Caki2 (cell line): Measurements from ENCODE around the gene CTCF. TPM values are rescaled to one million over a fixed set of nuclear protein-coding genes. Genes with fewer than 3 reads are reported as not detected.

Experiments
- DNase-seq: peaks from one replicate; pipeline ENCODE4 v3.0.0-alpha.2; 2015; ENCODE audit warnings: low read depth
- in situ Hi-C: cut with HindIII; loops from 2 replicates; pipeline ENCODE4 v1.10.0; 2016; ENCODE audit warnings: low sequenced_read_pairs, low pct_unique_long_range_greater_than_20kb, mixed read lengths
- total RNA-seq: library from RNA; depleted of rRNA; stranded (reverse); fragments of >200 nt; shearing (Covaris generic); gene quantifications from 2 replicates; pipeline ENCODE4 v1.2.3, GENCODE V29; 2014; ENCODE audit warnings: low replicate concordance

The CTCF gene
- total RNA-seq, 1 experiment from 2014 or later, result 32.1 TPM

GRCh38 chr16:67565470-67566100 lies 3.3 kb downstream of the CTCF start:
- in situ Hi-C loops, result no loop called here
- no peak for DNase-seq

DNA sequence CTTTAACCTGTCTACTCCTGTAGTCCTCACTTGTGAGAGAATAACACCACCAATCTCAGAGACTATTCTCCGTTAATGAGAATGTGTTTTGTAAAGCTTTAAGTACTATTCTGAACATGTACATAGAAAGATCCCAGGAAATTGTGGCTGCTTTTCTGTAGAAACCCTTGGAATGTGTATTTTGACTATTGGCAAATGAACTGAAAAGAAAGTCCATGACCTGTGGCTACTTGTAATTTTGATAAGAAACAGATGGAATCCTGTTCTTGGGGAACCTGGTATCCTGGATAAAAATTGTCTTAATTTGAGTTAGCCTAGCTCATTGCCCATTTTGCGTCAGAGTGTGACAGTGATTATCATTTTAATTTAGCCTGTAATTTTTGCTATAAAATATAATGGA lies 9.1 kb downstream of the CTCF start:
- in situ Hi-C loops, result no loop called here
- DNase-seq, result no peak

DNA sequence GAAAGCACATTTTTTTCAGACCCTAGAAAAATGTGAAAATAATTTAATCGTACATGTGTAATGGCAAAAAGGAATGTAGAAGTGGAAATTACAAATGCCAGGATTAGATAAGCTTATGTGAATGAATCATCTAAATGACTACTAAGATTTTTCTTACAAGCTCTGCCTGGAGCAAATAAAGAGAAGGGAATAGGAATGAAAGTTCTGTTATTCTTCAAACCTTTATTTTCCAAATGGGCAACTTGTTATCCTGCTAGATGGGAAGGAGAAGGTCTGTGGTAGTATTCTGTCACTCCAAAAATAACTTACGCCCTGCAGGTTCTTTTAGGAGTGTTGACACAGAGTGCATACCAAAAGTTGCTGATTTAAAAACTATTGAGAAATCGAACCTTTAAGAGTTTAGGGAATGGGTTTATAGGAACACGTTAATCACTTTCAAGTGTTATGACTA lies 9.7 kb downstream of the CTCF start:
- in situ Hi-C loops, result no loop called here
- DNase-seq, result no peak

- in situ Hi-C loops, result no loop called here
- DNase-seq, result no peak
These were observed 17.4 kb downstream of the CTCF start for GRCh38 chr16:67579686-67580085.

GRCh38 chr16:67580202-67580601 lies 17.9 kb downstream of the CTCF start:
- no peak for DNase-seq
- in situ Hi-C loops, result no loop called here

DNA sequence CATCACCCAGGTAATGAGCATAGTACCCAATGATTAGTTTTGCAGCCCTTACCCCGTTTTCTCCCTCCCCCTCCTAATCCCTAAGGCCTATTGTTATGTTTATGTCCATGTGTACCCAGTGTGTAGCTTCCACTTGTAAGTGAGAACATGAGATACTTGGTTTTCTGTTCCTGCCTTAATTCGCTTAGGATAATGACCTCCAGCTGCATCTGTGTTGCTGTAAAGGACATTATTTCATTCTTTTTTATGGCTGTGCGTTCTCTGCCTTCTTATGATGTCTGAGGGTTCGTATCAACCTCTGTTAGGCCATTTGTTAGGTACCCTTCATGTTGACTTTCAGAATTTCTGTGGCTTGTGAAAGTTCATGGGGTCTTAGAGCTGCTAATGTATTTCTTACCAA lies 31.0 kb downstream of the CTCF start:
- in situ Hi-C loops, result no loop called here
- no peak for DNase-seq

DNA sequence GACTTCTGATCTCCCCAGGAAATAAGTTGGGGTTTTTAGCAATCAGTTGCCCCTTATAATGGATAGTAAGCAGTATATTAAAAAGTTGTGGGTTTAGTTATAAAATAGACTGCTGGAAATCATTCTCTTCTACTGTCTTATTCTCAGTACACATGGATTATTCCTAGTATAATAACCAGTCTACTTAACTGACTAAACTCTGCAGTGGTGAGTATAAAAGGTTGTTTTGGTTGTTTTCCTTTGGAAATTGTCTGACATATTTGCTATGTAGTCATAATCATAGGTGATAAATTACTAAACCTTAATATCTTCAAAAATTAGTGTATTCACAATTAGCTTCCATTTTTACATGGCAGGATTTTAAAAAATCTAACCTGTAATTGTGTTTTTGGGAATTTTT lies 31.4 kb downstream of the CTCF start:
- in situ Hi-C loops, result no loop called here

GRCh38 chr16:67594256-67594915 lies 32.1 kb downstream of the CTCF start:
- DNase-seq, result no peak
- in situ Hi-C loops, result no loop called here

More for the DNA sequence above, 31.4 kb downstream of the CTCF start:
- DNase-seq, result no peak

DNA sequence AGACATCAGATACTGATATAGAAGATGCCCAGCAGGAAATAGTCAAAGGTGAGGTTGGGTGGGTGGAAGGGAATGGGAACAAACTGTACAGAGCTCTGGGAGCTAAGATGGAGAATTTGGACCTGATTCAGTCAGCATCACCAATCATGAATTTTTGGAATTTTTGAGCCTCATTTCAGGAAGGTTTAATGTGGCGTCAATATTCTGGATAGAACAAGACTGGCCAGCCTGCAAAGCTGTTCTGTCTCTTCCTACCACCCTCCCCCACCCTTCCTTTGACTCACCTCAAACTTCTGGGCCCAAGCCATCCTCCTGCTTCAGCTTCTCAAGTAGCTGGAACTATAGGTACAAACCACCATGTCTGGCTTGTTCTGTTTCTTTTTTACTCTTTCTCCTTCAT lies 32.6 kb downstream of the CTCF start:
- no peak for DNase-seq

DNA sequence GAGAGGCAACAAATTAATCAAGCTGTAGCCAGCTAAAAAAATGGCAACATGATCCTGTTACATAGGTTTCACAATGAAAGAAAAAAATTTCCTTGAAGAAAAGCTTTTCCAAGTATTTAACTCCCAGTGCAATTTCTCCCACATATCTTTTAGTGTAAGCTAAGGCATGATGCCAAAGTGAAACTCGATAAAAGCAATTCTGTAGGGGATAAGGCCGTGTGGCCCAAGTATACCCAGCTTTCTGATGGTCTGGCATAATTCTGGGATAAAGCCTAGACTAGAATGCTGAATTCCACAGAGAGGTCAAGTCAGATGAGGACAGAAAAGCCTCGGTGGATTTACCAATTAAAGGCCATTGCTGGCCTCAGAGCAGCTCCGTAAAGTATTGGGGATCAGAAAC lies 36.2 kb downstream of the CTCF start:
- in situ Hi-C loops, result no loop called here
- DNase-seq, result no peak

More for the DNA sequence above, 32.6 kb downstream of the CTCF start:
- in situ Hi-C loops, result no loop called here

DNA sequence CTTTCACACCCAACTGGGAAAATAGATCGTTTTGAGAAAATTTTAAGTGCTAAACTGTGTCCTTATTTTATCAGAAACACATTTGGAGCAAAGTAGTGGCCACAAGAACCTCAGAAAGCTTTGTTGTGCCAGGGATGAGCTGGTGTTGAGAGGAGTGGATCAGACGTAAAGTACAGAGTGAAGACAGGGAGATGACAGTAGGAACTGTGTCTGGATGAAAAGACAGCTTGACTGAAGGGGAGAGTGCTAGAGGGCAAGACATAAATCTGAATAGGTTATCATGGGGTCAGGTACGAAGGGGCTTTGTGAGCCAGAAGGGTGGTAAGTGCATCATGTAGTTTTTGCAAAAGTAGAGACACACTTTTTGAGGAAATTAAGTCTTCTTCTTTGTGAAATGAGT lies 43.3 kb downstream of the CTCF start:
- in situ Hi-C loops, result no loop called here
- no peak for DNase-seq

- DNase-seq, result no peak
- in situ Hi-C loops, result no loop called here
These were observed 44.3 kb downstream of the CTCF start for GRCh38 chr16:67606632-67607031.

DNA sequence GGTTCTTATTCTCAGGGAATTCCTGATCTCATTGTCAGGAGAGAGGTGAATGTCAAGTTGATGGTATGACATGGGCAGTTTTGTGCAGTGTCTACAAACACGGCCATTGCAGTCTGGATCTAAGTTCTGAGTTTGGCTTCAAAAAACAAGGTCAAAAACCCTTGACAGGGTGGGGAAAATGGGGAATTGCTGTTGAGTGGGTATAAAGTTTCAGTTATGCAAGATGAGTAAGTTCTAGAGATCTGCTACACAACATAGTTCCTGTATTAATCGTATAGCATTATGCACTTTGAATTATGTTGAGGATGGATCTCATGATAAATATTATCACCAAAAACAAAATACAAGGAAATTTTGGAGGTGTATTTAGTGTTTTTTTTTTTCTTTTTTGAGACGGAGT lies 46.0 kb downstream of the CTCF start:
- in situ Hi-C loops, result no loop called here

GRCh38 chr16:67613808-67614207 lies 51.5 kb downstream of the CTCF start:
- in situ Hi-C loops, result no loop called here
- no peak for DNase-seq

More for the DNA sequence above, 46.0 kb downstream of the CTCF start:
- DNase-seq, result no peak

GRCh38 chr16:67628216-67628615 lies 65.9 kb downstream of the CTCF start:
- DNase-seq, result no peak
- in situ Hi-C loops, result no loop called here

GRCh38 chr16:67632415-67633172 lies 70.3 kb downstream of the CTCF start:
- DNase-seq, result no peak
- in situ Hi-C loops, result no loop called here

DNA sequence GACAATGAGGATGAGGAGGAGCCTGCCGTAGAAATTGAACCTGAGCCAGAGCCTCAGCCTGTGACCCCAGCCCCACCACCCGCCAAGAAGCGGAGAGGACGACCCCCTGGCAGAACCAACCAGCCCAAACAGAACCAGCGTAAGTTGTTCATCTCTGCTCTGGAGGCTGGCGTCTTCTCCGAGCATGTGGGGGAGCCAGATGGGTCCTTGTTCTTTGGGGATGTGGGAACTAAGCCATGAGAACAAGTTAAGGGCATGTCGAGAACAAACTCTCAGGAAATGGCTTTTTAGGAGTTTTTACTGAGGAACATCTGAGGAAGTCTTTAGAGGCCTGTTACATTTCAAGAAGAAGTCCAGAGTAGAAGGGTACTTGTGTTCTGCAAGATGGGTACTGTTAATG lies 74.4 kb downstream of the CTCF start:
- in situ Hi-C loops, result no loop called here
- DNase-seq, result no peak

GRCh38 chr16:67637625-67638024 lies 75.3 kb downstream of the CTCF start:
- in situ Hi-C loops, result no loop called here
- no peak for DNase-seq
